Smooth muscle cell of bladder (primary cell): ENCODE data around the gene RRP7A. TPM values are rescaled to one million over a fixed set of nuclear protein-coding genes. Genes with fewer than 3 reads are reported as not detected.

Experiments
- total RNA-seq: library from RNA; depleted of rRNA; stranded (reverse); fragments of >200 nt; gene quantifications from 2 replicates; pipeline ENCODE4 v1.2.3, GENCODE V29; 2014

The RRP7A gene
- 20.6 and 23.5 TPM in 2 replicates for total RNA-seq

GRCh38 chr22:42519525-42520401 lies at the start of gene RRP7A:
Gene RRP7A (minus strand): TSS chr22:42519796. CDS start chr22:42519786, 10 bp downstream.

GRCh38 chr22:42553475-42554361 lies 34.1 kb upstream of the RRP7A start, which contains the start of gene SERHL2:
Gene SERHL2 (plus strand): TSS chr22:42553956. CDS start chr22:42554021, 65 bp downstream.

Other genes starting within 250 kb of the RRP7A start
- 16.6 and 18.9 TPM in 2 replicates for gene TCF20, start 249.1 kb downstream of the RRP7A start, total RNA-seq
- gene NFAM1, start 87.4 kb downstream of the RRP7A start, total RNA-seq, result under 0.01 TPM in 1 of 2 replicates, not detected in the other
- 2.9 and 4.4 TPM in 2 replicates for gene SERHL2, start 34.2 kb upstream of the RRP7A start, total RNA-seq
- 21.2 and 24.7 TPM in 2 replicates for gene POLDIP3, start 95.1 kb upstream of the RRP7A start, total RNA-seq
- gene ATP5MGL, start 120.8 kb upstream of the RRP7A start, total RNA-seq, result 0.28 and 0.37 TPM in 2 replicates
- gene CYB5R3, start 129.6 kb upstream of the RRP7A start, total RNA-seq, result 37.5 and 45.6 TPM in 2 replicates
- gene A4GALT, start 201.1 kb upstream of the RRP7A start, total RNA-seq, result 13.7 and 20.6 TPM in 2 replicates